ENCODE data around the gene LAPTM5.

The LAPTM5 gene

GRCh38 chr1:30695439-30695841, 62.1 kb downstream of the LAPTM5 start:
- DNase-seq (ENCODE audit: low spot score), result no peak
- in situ Hi-C loops (cut with MboI; ENCODE audit: low sequenced_read_pairs, unreplicated experiment), result no loop called here
- TF ChIP-seq, protein P1, sequence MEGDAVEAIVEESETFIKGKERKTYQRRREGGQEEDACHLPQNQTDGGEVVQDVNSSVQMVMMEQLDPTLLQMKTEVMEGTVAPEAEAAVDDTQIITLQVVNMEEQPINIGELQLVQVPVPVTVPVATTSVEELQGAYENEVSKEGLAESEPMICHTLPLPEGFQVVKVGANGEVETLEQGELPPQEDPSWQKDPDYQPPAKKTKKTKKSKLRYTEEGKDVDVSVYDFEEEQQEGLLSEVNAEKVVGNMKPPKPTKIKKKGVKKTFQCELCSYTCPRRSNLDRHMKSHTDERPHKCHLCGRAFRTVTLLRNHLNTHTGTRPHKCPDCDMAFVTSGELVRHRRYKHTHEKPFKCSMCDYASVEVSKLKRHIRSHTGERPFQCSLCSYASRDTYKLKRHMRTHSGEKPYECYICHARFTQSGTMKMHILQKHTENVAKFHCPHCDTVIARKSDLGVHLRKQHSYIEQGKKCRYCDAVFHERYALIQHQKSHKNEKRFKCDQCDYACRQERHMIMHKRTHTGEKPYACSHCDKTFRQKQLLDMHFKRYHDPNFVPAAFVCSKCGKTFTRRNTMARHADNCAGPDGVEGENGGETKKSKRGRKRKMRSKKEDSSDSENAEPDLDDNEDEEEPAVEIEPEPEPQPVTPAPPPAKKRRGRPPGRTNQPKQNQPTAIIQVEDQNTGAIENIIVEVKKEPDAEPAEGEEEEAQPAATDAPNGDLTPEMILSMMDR (IDR thresholded peaks at IDR 0.05; ENCODE audit: borderline replicate concordance, control extremely low read depth, extremely low read depth, insufficient read depth, missing control alignments), result no peak

GRCh38 chr1:30694280-30695175, 63.0 kb downstream of the LAPTM5 start:
- in situ Hi-C loops (cut with MboI; ENCODE audit: low sequenced_read_pairs, unreplicated experiment), result no loop called here
- TF ChIP-seq, protein P1 (IDR thresholded peaks at IDR 0.05; ENCODE audit: borderline replicate concordance, control extremely low read depth, extremely low read depth, insufficient read depth, missing control alignments), result no peak

DNA sequence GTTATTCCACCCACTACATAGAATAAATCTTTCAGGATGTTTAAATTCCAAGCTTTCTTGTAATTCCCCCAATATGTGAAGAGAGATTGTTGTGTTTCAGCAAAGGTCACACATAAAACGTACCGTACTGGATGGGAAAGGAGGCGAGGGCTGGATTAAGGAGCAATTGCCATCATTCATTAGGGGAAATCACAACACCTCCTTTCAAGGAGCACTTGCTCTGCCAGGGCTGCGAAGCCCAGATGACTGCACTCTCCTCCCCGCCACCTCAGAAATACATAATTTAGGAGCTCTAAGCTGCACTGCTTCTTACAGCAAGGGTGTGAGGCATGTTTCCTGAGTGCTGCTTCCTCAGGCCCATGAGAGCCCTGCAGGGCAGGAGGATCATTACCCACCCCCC, 63.8 kb downstream of the LAPTM5 start:
- no peak for DNase-seq (ENCODE audit: low spot score)
- in situ Hi-C loops (cut with MboI; ENCODE audit: low sequenced_read_pairs, unreplicated experiment), result no loop called here
- TF ChIP-seq, protein P1 (IDR thresholded peaks at IDR 0.05; ENCODE audit: borderline replicate concordance, control extremely low read depth, extremely low read depth, insufficient read depth, missing control alignments), result no peak

More at GRCh38 chr1:30694280-30695175, 63.0 kb downstream of the LAPTM5 start:
- no peak for DNase-seq (ENCODE audit: low spot score)

DNA sequence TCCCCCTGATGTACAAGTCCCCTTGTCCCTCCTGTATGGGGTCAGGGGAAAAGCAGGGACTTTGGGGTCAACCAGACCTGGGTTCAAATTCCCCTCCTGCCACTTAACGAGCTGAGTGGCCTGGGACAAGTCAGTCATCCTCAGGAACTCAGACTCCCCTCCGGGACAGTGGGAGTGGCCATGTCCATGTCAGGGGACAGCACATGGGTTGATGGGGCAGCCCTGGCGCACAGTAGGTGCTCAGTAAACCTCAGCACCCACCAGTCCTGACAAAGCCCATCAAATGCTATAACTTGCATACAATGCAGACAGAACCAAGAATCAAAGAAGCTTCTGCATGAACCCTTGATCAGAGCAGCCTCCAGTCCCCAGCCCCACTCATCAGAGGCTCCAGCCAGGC, 64.2 kb downstream of the LAPTM5 start:
- in situ Hi-C loops (cut with MboI; ENCODE audit: low sequenced_read_pairs, unreplicated experiment), result no loop called here
- DNase-seq (ENCODE audit: low spot score), result no peak
- TF ChIP-seq, protein P1 (IDR thresholded peaks at IDR 0.05; ENCODE audit: borderline replicate concordance, control extremely low read depth, extremely low read depth, insufficient read depth, missing control alignments), result no peak

DNA sequence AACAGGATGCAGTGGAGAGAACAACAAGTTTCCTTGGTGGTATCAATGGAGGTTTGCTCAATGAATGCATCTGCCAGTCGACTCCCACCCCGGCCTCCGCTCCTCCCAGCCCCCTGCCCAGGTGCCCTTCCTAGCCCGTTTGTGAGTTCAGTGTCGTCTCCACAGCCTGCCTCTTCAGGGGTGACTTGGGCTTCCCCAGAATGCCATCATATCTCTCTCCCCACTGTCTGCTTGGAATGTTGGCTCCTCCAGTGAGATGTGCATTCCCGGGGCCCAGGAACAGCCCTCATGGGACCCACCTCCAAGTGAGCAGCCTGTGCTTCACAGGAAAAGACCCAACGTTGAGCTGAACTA, 64.6 kb downstream of the LAPTM5 start:
- TF ChIP-seq, protein P1 (IDR thresholded peaks at IDR 0.05; ENCODE audit: borderline replicate concordance, control extremely low read depth, extremely low read depth, insufficient read depth, missing control alignments), result no peak
- DNase-seq (ENCODE audit: low spot score), result no peak
- in situ Hi-C loops (cut with MboI; ENCODE audit: low sequenced_read_pairs, unreplicated experiment), result no loop called here

- DNase-seq (ENCODE audit: low spot score), result no peak
- in situ Hi-C loops (cut with MboI; ENCODE audit: low sequenced_read_pairs, unreplicated experiment), result no loop called here
- TF ChIP-seq, protein P1 (IDR thresholded peaks at IDR 0.05; ENCODE audit: borderline replicate concordance, control extremely low read depth, extremely low read depth, insufficient read depth, missing control alignments), result no peak
These were observed 65.2 kb downstream of the LAPTM5 start for GRCh38 chr1:30692201-30692947.

Data from GM13976 (cell line).